Right lung (tissue), 5 donors: ENCODE data around the gene USP12. TPM values are rescaled to one million over a fixed set of nuclear protein-coding genes. Genes with fewer than 3 reads are reported as not detected.
"Not testable (repeated sequence)": the region's sequence is repeated elsewhere in the genome, so short reads cannot be mapped to it uniquely, and the experiment has no call there.

Source experiments
- DNase-seq, 2 donors: peaks; one replicate each; pipeline ENCODE4 v3.0.0-alpha.2; 2013
- polyA plus RNA-seq, 5 donors: library from polyadenylated mRNA; unstranded; fragments of 120-200 nt; gene quantifications; one replicate each; pipeline versions ENCODE4 v1.2.1 to v1.2.3, GENCODE V29; 2013; ENCODE audit warnings: inconsistent platforms in 1 of 5, low replicate concordance in 1 of 5; ENCODE audit not compliant: insufficient read length in 5 of 5, insufficient read depth in 1 of 5

USP12 gene
- polyA plus RNA-seq, 5 donors, result 29.7 to 51.3 (median 40.4) TPM

- DNase-seq, result no peak
These were observed 13.3 kb downstream of the USP12 start for GRCh38 chr13:27158335-27158734.

- DNase-seq, result no peak
These were observed 19.6 kb downstream of the USP12 start for GRCh38 chr13:27151798-27152599.

DNA sequence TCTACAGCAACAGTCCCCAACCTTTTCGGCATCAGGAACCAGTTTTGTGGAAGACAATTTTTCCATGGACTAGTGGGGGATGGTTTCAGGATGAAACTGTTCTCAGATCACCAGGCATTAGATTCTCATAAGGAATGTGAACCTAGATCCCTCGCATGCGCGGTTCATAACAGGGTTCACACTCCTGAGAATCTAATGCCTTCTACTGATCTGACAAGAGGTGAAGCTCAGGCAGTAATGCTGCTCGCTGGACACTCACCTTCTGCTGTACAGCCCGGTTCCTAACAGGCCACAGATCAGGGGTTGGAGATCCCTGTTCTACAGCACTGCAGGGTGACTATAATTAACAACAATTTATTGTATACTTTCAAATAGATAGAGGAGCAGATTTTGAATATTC lies 21.9 kb downstream of the USP12 start:
- DNase-seq, result no peak

- DNase-seq, result no peak
These were observed 22.7 kb downstream of the USP12 start for GRCh38 chr13:27148900-27149299.

- DNase-seq, result no peak
These were observed 24.0 kb downstream of the USP12 start for GRCh38 chr13:27147530-27148170.

DNA sequence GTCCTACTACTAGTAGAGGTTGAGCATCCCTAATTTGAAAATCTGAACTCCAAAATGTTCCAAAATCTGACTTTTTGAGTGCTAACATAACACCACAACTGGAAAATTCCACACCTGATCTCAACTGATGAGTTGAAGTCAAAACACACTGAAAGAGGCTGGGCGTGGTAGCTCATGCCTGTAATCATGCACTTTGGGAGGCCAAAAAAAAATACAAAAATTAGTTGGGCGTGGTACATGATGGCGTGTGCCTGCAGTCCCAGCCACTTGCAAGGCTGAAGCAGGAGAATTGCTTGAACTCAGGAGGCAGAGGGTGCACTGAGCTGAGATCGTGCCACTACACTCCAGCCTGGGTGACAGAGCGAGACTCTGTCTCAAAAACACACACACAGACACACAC lies 29.9 kb downstream of the USP12 start:
- DNase-seq, result no peak

- DNase-seq, result not testable (repeated sequence)
These were observed 30.5 kb downstream of the USP12 start for GRCh38 chr13:27141159-27141558.

- DNase-seq, result no peak
These were observed 31.6 kb downstream of the USP12 start for GRCh38 chr13:27140060-27140459.

GRCh38 chr13:27139565-27139964 lies 32.0 kb downstream of the USP12 start:
- no peak for DNase-seq

- no peak for DNase-seq
These were observed 33.0 kb downstream of the USP12 start for GRCh38 chr13:27138457-27139093.

DNA sequence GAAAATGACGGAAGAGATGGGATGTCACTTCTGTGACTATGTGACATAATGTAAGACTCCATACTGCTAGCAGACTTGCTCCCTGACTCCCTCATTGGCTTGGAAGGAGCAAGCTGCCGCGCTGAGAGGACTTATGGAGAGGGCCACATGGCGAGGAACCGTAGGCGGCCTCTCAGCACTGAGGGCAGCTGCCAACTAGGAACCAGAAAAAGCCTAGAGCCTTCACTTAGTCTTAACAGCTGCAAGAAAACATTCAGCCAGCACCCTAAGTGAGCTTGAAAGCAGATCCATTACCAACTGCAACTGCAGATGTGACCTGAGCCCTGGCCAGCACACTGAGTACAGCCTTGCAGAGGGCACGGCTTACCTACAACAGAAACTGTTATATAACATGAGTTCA lies 33.9 kb downstream of the USP12 start:
- no peak for DNase-seq

- DNase-seq, result no peak
These were observed 36.6 kb downstream of the USP12 start for GRCh38 chr13:27135023-27135422.

DNA sequence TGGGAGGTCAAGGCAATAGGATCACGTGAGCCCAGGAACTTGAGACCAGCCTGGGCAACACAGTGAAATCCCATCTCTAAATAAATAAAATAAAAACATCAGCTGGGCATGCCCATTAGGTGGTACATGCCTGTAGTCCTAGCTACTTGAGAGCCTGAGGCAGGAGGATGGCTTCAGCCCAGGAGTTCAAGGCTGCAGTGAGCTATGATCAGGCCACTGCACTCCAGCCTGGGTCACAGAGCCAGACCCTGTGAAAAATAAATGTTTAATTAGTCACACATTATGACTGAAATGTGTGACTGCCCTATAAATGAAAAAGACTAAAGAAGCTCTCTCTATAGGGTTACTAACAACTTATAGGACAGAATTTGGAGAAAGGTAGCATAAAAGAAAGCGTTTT lies 37.7 kb downstream of the USP12 start:
- no peak for DNase-seq

GRCh38 chr13:27132538-27132937 lies 39.1 kb downstream of the USP12 start:
- no peak for DNase-seq

DNA sequence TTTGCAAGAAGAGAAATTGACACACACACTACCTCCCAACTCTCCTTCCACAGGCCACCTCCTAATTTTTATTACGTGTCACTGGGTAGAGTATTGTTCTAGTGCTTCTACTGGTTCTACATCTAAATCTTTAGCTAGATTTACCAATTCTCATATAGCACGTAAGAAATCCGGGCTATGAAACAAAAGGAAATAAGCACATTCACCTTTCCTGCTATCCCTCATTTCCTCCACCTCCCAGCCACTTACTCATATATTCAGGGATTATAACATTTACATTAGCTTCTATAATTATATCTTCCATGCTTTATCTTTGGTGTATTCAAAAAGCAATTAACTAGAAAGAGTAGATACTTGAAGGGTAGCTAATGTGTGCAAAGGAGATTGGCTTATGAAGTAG lies 39.7 kb downstream of the USP12 start:
- no peak for DNase-seq

GRCh38 chr13:27130979-27131623 lies 40.5 kb downstream of the USP12 start:
- DNase-seq, result peak in 1 of 2 donors; percentile 10

DNA sequence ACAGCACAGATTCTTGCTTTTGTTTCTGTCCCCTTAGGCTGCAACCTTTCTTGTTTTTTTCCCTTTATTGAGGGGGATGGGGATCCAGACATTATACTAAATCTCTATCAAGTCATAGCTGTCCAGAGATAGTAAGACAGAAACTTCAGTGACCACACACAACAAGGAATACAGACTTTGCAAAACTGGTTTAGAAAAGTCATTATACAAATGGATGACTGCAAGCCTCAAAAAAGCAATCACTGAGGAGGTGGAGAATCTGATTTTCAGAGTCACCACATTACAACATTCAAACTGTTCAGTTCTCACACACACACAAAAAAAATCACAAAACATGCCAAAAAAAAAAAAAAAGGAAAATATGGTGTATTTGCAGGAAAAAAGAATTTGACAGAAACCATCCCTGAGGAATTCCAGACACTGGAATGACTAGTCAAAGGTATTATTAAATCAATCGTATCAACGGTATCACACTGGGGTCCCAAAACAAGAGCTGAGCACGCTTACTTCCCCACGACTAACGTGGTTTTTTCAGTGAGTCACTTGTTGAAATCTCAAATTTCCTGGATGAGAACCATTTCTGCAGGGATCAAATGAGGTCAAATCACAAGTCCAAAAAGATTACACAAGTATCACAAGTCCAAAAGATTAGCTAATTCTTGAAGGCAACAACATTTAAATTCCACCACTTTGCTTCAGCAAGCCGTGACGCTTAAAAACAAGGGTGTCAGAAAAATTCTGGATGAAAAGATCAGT lies 41.2 kb downstream of the USP12 start:
- DNase-seq, result no peak

DNA sequence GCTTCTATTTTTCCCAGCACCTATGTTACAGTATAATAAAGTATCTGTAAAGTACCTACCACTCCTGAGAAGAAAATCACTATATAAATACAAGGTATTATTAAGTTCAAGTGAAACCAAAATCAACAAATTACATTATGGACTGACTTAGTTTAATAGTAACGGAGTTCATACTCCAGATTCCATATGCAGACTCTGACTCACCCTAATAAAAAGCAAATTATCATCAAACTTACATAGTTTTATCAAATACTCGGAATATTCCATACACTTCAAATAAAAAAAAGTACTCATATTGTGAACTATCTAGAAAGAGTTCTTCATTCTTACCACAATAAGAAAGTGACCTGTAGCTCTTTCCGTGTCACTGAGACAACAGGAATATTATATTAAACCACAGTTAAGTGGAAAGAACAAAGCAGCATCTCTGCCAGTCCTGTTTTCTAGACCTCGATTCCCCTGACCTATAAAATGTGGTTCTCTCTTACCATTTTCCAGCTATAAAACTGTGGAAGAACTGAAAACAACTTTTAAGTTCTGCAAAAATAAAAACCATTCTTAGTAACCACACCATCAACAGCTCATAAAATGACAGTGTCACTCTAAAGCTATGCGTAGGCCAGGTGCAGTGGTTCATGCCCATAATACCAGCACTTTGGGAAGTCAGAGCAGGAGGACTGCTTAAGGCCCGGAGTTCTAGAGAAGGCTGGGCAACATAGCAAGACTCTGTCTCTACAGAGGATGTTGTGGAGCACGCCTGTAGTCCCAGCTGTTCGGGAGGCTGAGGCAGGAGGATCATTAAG lies 42.6 kb downstream of the USP12 start:
- DNase-seq, result no peak

DNA sequence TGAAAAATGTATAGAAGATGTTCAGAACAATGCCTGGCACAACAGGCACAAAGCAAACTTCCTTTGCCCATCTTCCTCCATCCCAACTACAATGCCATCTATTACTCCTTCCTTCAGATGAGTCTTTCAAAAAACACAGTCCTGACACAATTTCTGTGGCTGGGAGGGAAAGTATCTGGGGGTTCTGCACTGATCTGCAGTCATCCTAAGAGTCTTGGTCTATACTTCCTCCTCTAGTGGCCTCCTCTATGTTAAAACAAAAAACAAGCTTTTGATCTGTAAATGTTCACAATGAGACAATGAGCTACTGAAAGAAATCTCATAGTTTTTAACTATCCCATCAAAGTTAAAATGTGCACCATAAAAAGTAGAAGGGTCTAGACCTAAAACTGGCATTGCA lies 44.8 kb downstream of the USP12 start:
- DNase-seq, result no peak

DNA sequence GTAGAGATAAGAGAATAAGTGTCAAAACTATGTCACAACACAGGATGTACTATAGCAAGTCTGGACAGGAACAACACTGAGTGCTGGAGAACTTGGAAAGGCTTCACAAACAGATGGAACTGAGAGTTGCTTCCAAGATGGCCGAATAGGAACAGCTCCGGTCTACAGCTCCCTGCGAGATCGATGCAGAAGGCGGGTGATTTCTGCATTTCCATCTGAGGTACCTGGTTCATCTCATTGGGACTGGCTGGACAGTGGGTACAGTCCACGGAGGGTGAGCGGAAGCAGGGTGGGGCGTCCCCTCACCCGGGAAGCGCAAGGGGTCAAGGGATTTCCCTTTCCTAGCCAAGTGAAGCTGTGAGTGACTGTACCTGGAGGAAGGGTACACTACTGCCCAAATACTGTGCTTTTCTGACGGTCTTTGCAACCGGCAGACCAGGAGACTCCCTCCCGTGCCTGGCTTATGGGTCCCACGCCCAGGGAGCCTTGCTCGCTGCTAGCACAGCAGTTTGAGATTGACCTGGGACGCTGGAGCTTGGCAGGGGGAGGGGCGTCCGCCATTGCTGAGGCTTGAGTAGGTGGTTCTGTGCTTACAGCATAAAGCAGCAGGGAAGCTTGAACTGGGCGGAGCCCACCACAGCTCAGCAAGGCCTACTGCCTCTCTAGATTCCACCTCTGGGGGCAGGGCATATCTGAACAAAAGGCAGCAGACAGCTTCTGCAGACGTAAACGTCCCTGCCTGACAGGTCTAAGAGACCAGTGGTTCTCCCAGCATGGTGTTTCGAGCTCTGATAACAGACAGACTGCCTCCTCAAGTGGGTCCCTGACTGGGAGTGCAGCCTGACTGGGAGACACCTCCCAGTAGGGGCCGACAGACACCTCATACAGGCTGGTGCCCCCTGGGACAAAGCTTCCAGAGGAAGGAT lies 46.0 kb downstream of the USP12 start:
- DNase-seq, result no peak
